Heart right ventricle (tissue), 16 donors: Measurements from ENCODE around the gene SH3PXD2B. TPM values are rescaled to one million over a fixed set of nuclear protein-coding genes. Genes with fewer than 3 reads are reported as not detected.
"Not testable (repeated sequence)": the region's sequence is repeated elsewhere in the genome, so short reads cannot be mapped to it uniquely, and the experiment has no call there.

ENCODE experiments used
- ATAC-seq, 8 donors: fragments of 200-7000 bp; cut with Tn5 transposase; one replicate each; pipeline ENCODE4 v1.9.1; 2020; ENCODE audit warnings: mild to moderate bottlenecking in 8 of 8, moderate library complexity in 8 of 8, moderate number of reproducible peaks in 1 of 8
- DNase-seq, 2 donors: peaks; one replicate each; pipeline ENCODE4 v3.0.0-alpha.2; 2020
- H3K27ac ChIP-seq, 10 donors: fragments of 200-600 bp; sonication (generic) in 2 of 10; one replicate each; pipeline versions ENCODE4 v1.5.0 to v1.8.0; 2020 to 2022; ENCODE audit warnings: mild to moderate bottlenecking in 3 of 10
- H3K27me3 ChIP-seq, 7 donors: fragments of 200-600 bp; one replicate each; pipeline ENCODE4 v1.8.0; 2021 to 2022; ENCODE audit warnings: mild to moderate bottlenecking in 2 of 7
- H3K36me3 ChIP-seq, 9 donors: fragments of 200-600 bp; sonication (generic) in 1 of 9; one replicate each; pipeline versions ENCODE4 v1.5.0 to v1.8.0; 2020 to 2022; ENCODE audit warnings: mild to moderate bottlenecking in 2 of 9
- H3K4me1 ChIP-seq, 9 donors: fragments of 200-600 bp; sonication (generic) in 1 of 9; one replicate each; pipeline versions ENCODE4 v1.5.0 to v1.8.0; 2020 to 2022; ENCODE audit warnings: mild to moderate bottlenecking in 4 of 9
- H3K4me3 ChIP-seq, 10 donors: fragments of 200-600 bp; sonication (generic) in 2 of 10; one replicate each; pipeline versions ENCODE4 v1.5.0 to v1.8.0; 2020 to 2022; ENCODE audit warnings: mild to moderate bottlenecking in 7 of 10, moderate library complexity in 2 of 10
- H3K9me3 ChIP-seq, 11 donors: fragments of 200-600 bp in 10 of 11; sonication (generic) in 2 of 11; one replicate each; pipeline versions ENCODE4 v1.5.0 to v1.8.0; 2013 to 2022; ENCODE audit warnings: mild to moderate bottlenecking in 2 of 11, control low read depth in 1 of 11, moderate library complexity in 1 of 11
- CTCF ChIP-seq, 9 donors: fragments of 200-600 bp; sonication (generic) in 2 of 9; IDR thresholded peaks; one replicate each; pipeline versions ENCODE4 v1.5.0 to v1.8.0; 2021 to 2022; ENCODE audit warnings: antibody characterized with exemption in 9 of 9, mild to moderate bottlenecking in 5 of 9, moderate library complexity in 1 of 9
- WGBS, 2 donors: extraction: QIAGEN DNeasy Blood & Tissue Kit; methylation state at CpG; one replicate each; pipeline ENCODE4 v1.1.7; 2013; ENCODE audit warnings: inconsistent platforms in 1 of 2; 5-methylcytosine and 5-hydroxymethylcytosine counted together
- intact Hi-C, 10 donors: fragments of 100-400 bp; cut with DNase I; formaldehyde crosslinking; loops; one replicate each; pipeline versions ENCODE4 v1.11.1 to v1.14.2; 2022
- polyA plus RNA-seq, 2 donors: library from polyadenylated mRNA; stranded (reverse); fragments of 200-250 nt; gene quantifications; one replicate each; pipeline ENCODE4 v1.2.3, GENCODE V29; 2013
- total RNA-seq, 10 donors: library from RNA; stranded (reverse); fragmentation: NEBNext Ultra II Directional in 3 of 10; extraction: Animal tissue kit (Norgen Biotek cat#: 25700) in 3 of 10; gene quantifications; one replicate each; pipeline versions ENCODE4 v1.2.1 to v1.2.4, GENCODE V29; 2021 to 2023
- donor health status: Arrhythmogenic right ventricular cardiomyopathy.
- donor health status: ischemic (EF 13 %, LVEDD 7.1; RV severe dilation, severe dysfunction).
- donor health status: healthy with polysubstance abuse.
- donor health status: DM: no; HTN: yes; CAD: no.
- donor health status: DM: no; HTN: no; CAD: no.
- donor health status: ischemic (EF 25% LVEDD 6.9; RV normal size, moderate dysfunction).
- donor health status: ischemic (EF 25% LVEDD 5.7; RV mildly dilated, moderate dysfunction).
- donor health status: healthy.
- donor health status: DM: yes; HTN: yes; CAD: no.
- donor health status: Ischemic cardiomyopathy.
- donor health status: ischemic (EF 35%, LVEDD 5.7; RV mildly dilated, moderate dysfunction).
- donor health status: nonischemic (EF 11% LVEDD 7.7; RV severe dilation, severe dysfunction).
- donor health status: DM: yes; HTN: yes; CAD: no.
- donor health status: PGD.
- donor health status: ischemic (EF 29% LVEDD 5.4; RV normal size, mild dysfunction).
- donor health status: nonischemic (EF 23%, LVEDD 6.1; RV moderate dilation, normal function).

Gene SH3PXD2B
- total and polyA plus RNA-seq, 12 donors: 1.8 to 12.5 (median 5.5) TPM

- 68 to 70% methylated on average over 10 of the region's 10 CpGs for WGBS, 2 donors
- Histone ChIP-seq H3K9me3 (no peaks in the 10 kb centered on the region), H3K27ac (no peak overlapping the region), H3K27me3 (no peaks in the 10 kb centered on the region), H3K4me1 (no peaks in the 10 kb centered on the region), H3K36me3 (peaks cover 0 to 66% (median 0%) of the 10 kb centered on the region in 9 donors), H3K4me3 (no peak overlapping the region)
- ATAC-seq (no peak), DNase-seq (no peak)
- TF ChIP-seq CTCF (IDR thresholded peaks at IDR 0.05): no peak
- intact Hi-C loops: no loop called here
Observed at GRCh38 chr5:172336264-172336663, 118.1 kb downstream of the SH3PXD2B start.

- Histone ChIP-seq H3K9me3 (no peaks in the 10 kb centered on the region), H3K4me1 (no peaks in the 10 kb centered on the region), H3K27ac (no peak overlapping the region), H3K4me3 (no peak overlapping the region), H3K27me3 (no peaks in the 10 kb centered on the region), H3K36me3 (peaks cover 0 to 61% (median 0%) of the 10 kb centered on the region in 9 donors)
- 88 to 91% methylated on average over 4 of the region's 4 CpGs for WGBS, 2 donors
- TF ChIP-seq CTCF (IDR thresholded peaks at IDR 0.05): no peak
- DNase-seq: no peak
- intact Hi-C loops: no loop called here
- no peak for ATAC-seq
Observed at GRCh38 chr5:172335721-172336120, 118.6 kb downstream of the SH3PXD2B start.

- ATAC-seq: no peak
- intact Hi-C loops: no loop called here
- Histone ChIP-seq H3K4me3 (no peak overlapping the region), H3K36me3 (peaks cover 0 to 50% (median 0%) of the 10 kb centered on the region in 9 donors), H3K27ac (no peak overlapping the region), H3K4me1 (no peaks in the 10 kb centered on the region), H3K27me3 (no peaks in the 10 kb centered on the region), H3K9me3 (no peaks in the 10 kb centered on the region)
- WGBS, 2 donors: 94 to 97% methylated on average over 9 of the region's 9 CpGs
- no peak for TF ChIP-seq CTCF (IDR thresholded peaks at IDR 0.05)
- no peak for DNase-seq
Observed at GRCh38 chr5:172334641-172335040, 119.7 kb downstream of the SH3PXD2B start.

GRCh38 chr5:172334196-172334595, 120.1 kb downstream of the SH3PXD2B start:
- Histone ChIP-seq H3K4me1 (no peaks in the 10 kb centered on the region), H3K27ac (no peak overlapping the region), H3K36me3 (peaks cover 0 to 45% (median 0%) of the 10 kb centered on the region in 9 donors), H3K9me3 (no peaks in the 10 kb centered on the region), H3K4me3 (no peak overlapping the region), H3K27me3 (no peaks in the 10 kb centered on the region)
- ATAC-seq (no peak), DNase-seq (no peak)
- intact Hi-C loops: no loop called here
- TF ChIP-seq CTCF (IDR thresholded peaks at IDR 0.05): peak in 1 of 9 donors; percentile 6
- 85 to 87% methylated on average over 8 of the region's 8 CpGs for WGBS, 2 donors

- H3K27ac ChIP-seq, H3K9me3 ChIP-seq, ATAC-seq, intact Hi-C loops, H3K36me3 ChIP-seq, H3K4me1 ChIP-seq, H3K27me3 ChIP-seq, DNase-seq, H3K4me3 ChIP-seq: not testable (repeated sequence)
- WGBS, 2 donors: 96 to 99% methylated on average over 12 to 13 of the region's 13 CpGs
Observed at GRCh38 chr5:172326901-172327300, 127.4 kb downstream of the SH3PXD2B start.
